Panc1 (cell line): ENCODE measurements around the gene CLIP3. TPM values are rescaled to one million over a fixed set of nuclear protein-coding genes. Genes with fewer than 3 reads are reported as not detected.

ENCODE experiments used
- ATAC-seq: fragments of 200-7000 bp; cut with Tn5 transposase; 2 replicates; pipeline ENCODE4 v1.9.1; 2020; ENCODE audit warnings: mild to moderate bottlenecking, moderate library complexity
- BruUV-seq: library from RNA; stranded (reverse); fragments of 400-500 nt; replicated peaks from 2 replicates; lab custom pipeline; 2021; lab: Mats Ljungman, UMichigan
- CTCF ChIA-PET: fragments of 300-600 bp; sonication (Branson Sonifier 250); formaldehyde crosslinking; loops from one replicate; lab custom pipeline; 2022; ENCODE audit warnings: antibody characterized with exemption; lab: Charles Lee
- POLR2A ChIA-PET: fragments of 300-600 bp; sonication (Branson Sonifier 250); formaldehyde crosslinking; loops from one replicate; lab custom pipeline; 2022; ENCODE audit warnings: antibody characterized with exemption; lab: Charles Lee
- DNase-seq: peaks from one replicate; pipeline ENCODE4 v3.0.0-alpha.2; 2010; ENCODE audit warnings: low read depth, low spot score
- H3K27ac ChIP-seq: 2 replicates; pipeline ENCODE4 v1.5.1; 2011; ENCODE audit warnings: mild to moderate bottlenecking, low read length, inconsistent platforms
- H3K27me3 ChIP-seq: fragments of 200-500 bp; sonication (Bioruptor generic); 2 replicates; pipeline ENCODE4 v1.6.0; 2014; ENCODE audit warnings: low read length, inconsistent platforms; ENCODE audit not compliant: control insufficient read depth, insufficient read depth
- H3K36me3 ChIP-seq: fragments of 200-500 bp; sonication (Bioruptor generic); 2 replicates; pipeline ENCODE4 v1.5.1; 2014; ENCODE audit warnings: inconsistent platforms, mild to moderate bottlenecking, low read length, moderate library complexity; ENCODE audit not compliant: control insufficient read depth, insufficient read depth
- H3K4me1 ChIP-seq: 2 replicates; pipeline ENCODE4 v1.5.1; 2011; ENCODE audit warnings: inconsistent platforms, mild to moderate bottlenecking, low read length, moderate library complexity; ENCODE audit not compliant: control insufficient read depth, insufficient read depth
- H3K4me3 ChIP-seq, 2 experiments: 2 replicates each; pipeline ENCODE4 v1.5.1; 2011 to 2012; ENCODE audit warnings: low read depth in 2 of 2, low read length in 2 of 2, mild to moderate bottlenecking in 2 of 2, inconsistent platforms in 1 of 2, moderate library complexity in 1 of 2
- H3K9me3 ChIP-seq: fragments of 200-500 bp; sonication (Bioruptor generic); 2 replicates; pipeline ENCODE4 v1.5.1; 2014; ENCODE audit warnings: low read depth, mild to moderate bottlenecking, inconsistent platforms, low read length, moderate library complexity; ENCODE audit not compliant: control insufficient read depth, insufficient read depth
- POLR2AphosphoS5 ChIP-seq: IDR thresholded peaks from 2 replicates; pipeline ENCODE4 v1.6.1; 2012; ENCODE audit warnings: mild to moderate bottlenecking, low read depth, low read length, moderate library complexity
- REST ChIP-seq, 2 experiments: IDR thresholded peaks; 2 replicates each; pipeline ENCODE4 v1.6.1; 2011 to 2012; ENCODE audit warnings: low read depth in 2 of 2, control low read depth in 1 of 2, low read length in 1 of 2, mild to moderate bottlenecking in 1 of 2, moderate library complexity in 1 of 2; ENCODE audit not compliant: insufficient read depth in 1 of 2
- SIN3A ChIP-seq: IDR thresholded peaks from 2 replicates; pipeline ENCODE4 v1.6.1; 2012; ENCODE audit warnings: low read depth, mild to moderate bottlenecking, low read length, moderate library complexity, borderline replicate concordance; ENCODE audit not compliant: insufficient read depth
- TCF7L2 ChIP-seq: IDR thresholded peaks from 2 replicates; pipeline ENCODE4 v1.6.1; 2011; ENCODE audit warnings: mild to moderate bottlenecking, low read depth, low read length, inconsistent platforms
- in situ Hi-C: cut with HindIII; loops from 2 replicates; pipeline ENCODE4 v1.10.0; 2016; ENCODE audit warnings: low sequenced_read_pairs, low pct_unique_long_range_greater_than_20kb
- intact Hi-C: fragments of 100-400 bp; cut with micrococcal nuclease; formaldehyde crosslinking; loops from one replicate; pipeline ENCODE4 v1.10.0; 2022; ENCODE audit not compliant: unreplicated experiment
- total RNA-seq: library from RNA; stranded (reverse); gene quantifications from one replicate; pipeline ENCODE4 v1.2.1, GENCODE V29; 2021; ENCODE audit not compliant: unreplicated experiment
- TF ChIP-seq, protein P1 (sequence below): fragments of 450-650 bp; IDR thresholded peaks from 2 replicates; pipeline ENCODE4 v1.5.1; 2017; ENCODE audit warnings: mild to moderate bottlenecking

CLIP3 gene
- total RNA-seq, 1 experiment from 2014 or later, result 4.7 TPM

- DNase-seq, result peak; percentile 99
- Histone ChIP-seq H3K9me3 (no peaks in the 10 kb centered on the region), H3K27me3 (no peaks in the 10 kb centered on the region), H3K27ac (peak within 1 kb of the TSS; percentile 97), H3K4me1 (peaks cover 6% of the 10 kb centered on the region), H3K4me3 (peak within 1 kb of the TSS; percentile 79 to 99), H3K36me3 (peaks cover 9% of the 10 kb centered on the region)
- in situ Hi-C loops (no loop called here), intact Hi-C loops (no loop called here)
- ChIA-PET POLR2A (no interaction called here), CTCF (interaction anchor here (0.6 to 0.7 kb wide), 3 partner anchors 13 to 268 kb away, joined by 4 to 5 read pairs (median 4); no protein-coding TSS in a partner anchor)
- ATAC-seq, result peak; percentile 91
- BruUV-seq, result no TSS peak
- TF ChIP-seq REST (IDR thresholded peaks at IDR 0.05; ENCODE audit: insufficient read depth in 1 of 2, low read depth in 2 of 2, low read length in 1 of 2), result peak in 1 of 2 experiments; percentile 74; a peak in 1 of 4 replicates
- TF ChIP-seq TCF7L2, result peak; percentile 61
- peak; percentile 83 for TF ChIP-seq POLR2AphosphoS5
- no peak for TF ChIP-seq SIN3A
- TF ChIP-seq, protein P1, sequence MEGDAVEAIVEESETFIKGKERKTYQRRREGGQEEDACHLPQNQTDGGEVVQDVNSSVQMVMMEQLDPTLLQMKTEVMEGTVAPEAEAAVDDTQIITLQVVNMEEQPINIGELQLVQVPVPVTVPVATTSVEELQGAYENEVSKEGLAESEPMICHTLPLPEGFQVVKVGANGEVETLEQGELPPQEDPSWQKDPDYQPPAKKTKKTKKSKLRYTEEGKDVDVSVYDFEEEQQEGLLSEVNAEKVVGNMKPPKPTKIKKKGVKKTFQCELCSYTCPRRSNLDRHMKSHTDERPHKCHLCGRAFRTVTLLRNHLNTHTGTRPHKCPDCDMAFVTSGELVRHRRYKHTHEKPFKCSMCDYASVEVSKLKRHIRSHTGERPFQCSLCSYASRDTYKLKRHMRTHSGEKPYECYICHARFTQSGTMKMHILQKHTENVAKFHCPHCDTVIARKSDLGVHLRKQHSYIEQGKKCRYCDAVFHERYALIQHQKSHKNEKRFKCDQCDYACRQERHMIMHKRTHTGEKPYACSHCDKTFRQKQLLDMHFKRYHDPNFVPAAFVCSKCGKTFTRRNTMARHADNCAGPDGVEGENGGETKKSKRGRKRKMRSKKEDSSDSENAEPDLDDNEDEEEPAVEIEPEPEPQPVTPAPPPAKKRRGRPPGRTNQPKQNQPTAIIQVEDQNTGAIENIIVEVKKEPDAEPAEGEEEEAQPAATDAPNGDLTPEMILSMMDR, result peak; percentile 74
Measured at GRCh38 chr19:36054119-36054732, 21.6 kb upstream of the CLIP3 start, which contains the start of gene THAP8. TSS of gene THAP8 (minus strand) at chr19:36054285. CDS start at chr19:36054217, 68 bp downstream.

GRCh38 chr19:36051637-36052036 lies 19.0 kb upstream of the CLIP3 start:
- Histone ChIP-seq H3K27ac (no peak overlapping the region), H3K27me3 (no peaks in the 10 kb centered on the region), H3K36me3 (no peaks in the 10 kb centered on the region), H3K4me3 (no peak overlapping the region), H3K9me3 (no peaks in the 10 kb centered on the region), H3K4me1 (peaks cover 4% of the 10 kb centered on the region)
- CTCF ChIA-PET, result interaction anchor here (0.7 kb wide), 1 partner anchor 108 kb away, joined by 5 read pairs; no protein-coding TSS in a partner anchor
- ATAC-seq (no peak), DNase-seq (no peak)
- BruUV-seq, result no TSS peak
- intact Hi-C loops, result no loop called here
- TF ChIP-seq, protein P1, result peak; percentile 39
- TF ChIP-seq SIN3A, result no peak
- in situ Hi-C loops, result no loop called here
- POLR2A ChIA-PET, result no interaction called here
